HG03196 (cell line): Measurements from ENCODE around the gene PCDHB9.
"Not testable (repeated sequence)": the region's sequence is repeated elsewhere in the genome, so short reads cannot be mapped to it uniquely, and the experiment has no call there.

Experiments used
- ATAC-seq: cut with Tn5 transposase; IDR thresholded peaks from one replicate; pipeline ENCODE4 v1.9.1; 2021; ENCODE audit not compliant: unreplicated experiment

The PCDHB9 gene

GRCh38 chr5:141234109-141234667, 47.2 kb downstream of the PCDHB9 start:
- no peak for ATAC-seq

- not testable (repeated sequence) for ATAC-seq
Observed at GRCh38 chr5:141235922-141236321, 49.0 kb downstream of the PCDHB9 start.

- no peak for ATAC-seq
Observed at GRCh38 chr5:141236516-141237313, 49.8 kb downstream of the PCDHB9 start.
